HG02884 (cell line): ENCODE measurements around the gene SCN7A.
"Not testable (repeated sequence)": the region's sequence is repeated elsewhere in the genome, so short reads cannot be mapped to it uniquely, and the experiment has no call there.

Source experiments
- ATAC-seq: cut with Tn5 transposase; IDR thresholded peaks from one replicate; pipeline ENCODE4 v1.9.1; 2021; ENCODE audit warnings: mild to moderate bottlenecking, moderate library complexity; ENCODE audit not compliant: unreplicated experiment

The SCN7A gene

GRCh38 chr2:166360906-166361305, 133.1 kb downstream of the SCN7A start:
- ATAC-seq: no peak

GRCh38 chr2:166360426-166360825, 133.6 kb downstream of the SCN7A start:
- no peak for ATAC-seq

- ATAC-seq: not testable (repeated sequence)
Observed at GRCh38 chr2:166357950-166358321, 136.1 kb downstream of the SCN7A start.

- no peak for ATAC-seq
Observed at GRCh38 chr2:166357068-166357949, 136.7 kb downstream of the SCN7A start.
